NCI-H146 (cell line): ENCODE results near the gene IL17RA.
A peak's percentile ranks its signal among the peaks of the same experiment; 100 is the strongest.
"Not testable (repeated sequence)": the region's sequence is repeated elsewhere in the genome, so short reads cannot be mapped to it uniquely, and the experiment has no call there.

Source experiments
- DNase-seq: peaks from one replicate; lab custom pipeline; 2025; lab: John Stamatoyannopoulos, UW

IL17RA gene

GRCh38 chr22:17120711-17121232 lies 36.0 kb downstream of the IL17RA start:
- DNase-seq: peak; percentile 64

GRCh38 chr22:17121233-17122195 lies 36.7 kb downstream of the IL17RA start, which contains the start of gene TMEM121B:
TSS of gene TMEM121B (minus strand) at chr22:17121360. CDS start at chr22:17121127, 233 bp downstream.
- peak; percentile 90 for DNase-seq

- no peak for DNase-seq
Observed at GRCh38 chr22:17130199-17130598, 45.4 kb downstream of the IL17RA start.

GRCh38 chr22:17131686-17132085 lies 46.9 kb downstream of the IL17RA start:
- DNase-seq: peak; percentile 75

GRCh38 chr22:17132112-17132511 lies 47.3 kb downstream of the IL17RA start:
- peak; percentile 43 for DNase-seq

- DNase-seq: no peak
Observed at GRCh38 chr22:17133137-17133536, 48.3 kb downstream of the IL17RA start.

GRCh38 chr22:17135153-17135760 lies 50.5 kb downstream of the IL17RA start:
- no peak for DNase-seq

GRCh38 chr22:17137170-17137569 lies 52.4 kb downstream of the IL17RA start:
- DNase-seq: no peak

GRCh38 chr22:17137861-17138425 lies 53.1 kb downstream of the IL17RA start:
- DNase-seq: no peak

GRCh38 chr22:17138513-17138912 lies 53.7 kb downstream of the IL17RA start:
- DNase-seq: no peak

GRCh38 chr22:17140022-17140421 lies 55.2 kb downstream of the IL17RA start:
- DNase-seq: no peak

- no peak for DNase-seq
Observed at GRCh38 chr22:17140826-17141766, 56.3 kb downstream of the IL17RA start.

GRCh38 chr22:17143101-17143500 lies 58.3 kb downstream of the IL17RA start:
- DNase-seq: no peak

- no peak for DNase-seq
Observed at GRCh38 chr22:17143826-17144225, 59.0 kb downstream of the IL17RA start.

- no peak for DNase-seq
Observed at GRCh38 chr22:17145021-17145680, 60.4 kb downstream of the IL17RA start.

GRCh38 chr22:17147458-17147857 lies 62.7 kb downstream of the IL17RA start:
- DNase-seq: not testable (repeated sequence)

- no peak for DNase-seq
Observed at GRCh38 chr22:17149076-17149815, 64.4 kb downstream of the IL17RA start.

- no peak for DNase-seq
Observed at GRCh38 chr22:17152340-17152739, 67.5 kb downstream of the IL17RA start.

- no peak for DNase-seq
Observed at GRCh38 chr22:17152971-17153370, 68.2 kb downstream of the IL17RA start.

- DNase-seq: no peak
Observed at GRCh38 chr22:17155941-17156340, 71.1 kb downstream of the IL17RA start.
